GM19351 (cell line): Measurements from ENCODE around the gene SLC26A2.
"Not testable (repeated sequence)": the region's sequence is repeated elsewhere in the genome, so short reads cannot be mapped to it uniquely, and the experiment has no call there.

Source experiments
- ATAC-seq: cut with Tn5 transposase; IDR thresholded peaks from one replicate; pipeline ENCODE4 v1.9.1; 2021; ENCODE audit warnings: mild to moderate bottlenecking, moderate library complexity; ENCODE audit not compliant: unreplicated experiment

SLC26A2 gene

GRCh38 chr5:150000990-150001659 is 40.6 kb downstream of the SLC26A2 start:
- ATAC-seq: peak; percentile 1

DNA sequence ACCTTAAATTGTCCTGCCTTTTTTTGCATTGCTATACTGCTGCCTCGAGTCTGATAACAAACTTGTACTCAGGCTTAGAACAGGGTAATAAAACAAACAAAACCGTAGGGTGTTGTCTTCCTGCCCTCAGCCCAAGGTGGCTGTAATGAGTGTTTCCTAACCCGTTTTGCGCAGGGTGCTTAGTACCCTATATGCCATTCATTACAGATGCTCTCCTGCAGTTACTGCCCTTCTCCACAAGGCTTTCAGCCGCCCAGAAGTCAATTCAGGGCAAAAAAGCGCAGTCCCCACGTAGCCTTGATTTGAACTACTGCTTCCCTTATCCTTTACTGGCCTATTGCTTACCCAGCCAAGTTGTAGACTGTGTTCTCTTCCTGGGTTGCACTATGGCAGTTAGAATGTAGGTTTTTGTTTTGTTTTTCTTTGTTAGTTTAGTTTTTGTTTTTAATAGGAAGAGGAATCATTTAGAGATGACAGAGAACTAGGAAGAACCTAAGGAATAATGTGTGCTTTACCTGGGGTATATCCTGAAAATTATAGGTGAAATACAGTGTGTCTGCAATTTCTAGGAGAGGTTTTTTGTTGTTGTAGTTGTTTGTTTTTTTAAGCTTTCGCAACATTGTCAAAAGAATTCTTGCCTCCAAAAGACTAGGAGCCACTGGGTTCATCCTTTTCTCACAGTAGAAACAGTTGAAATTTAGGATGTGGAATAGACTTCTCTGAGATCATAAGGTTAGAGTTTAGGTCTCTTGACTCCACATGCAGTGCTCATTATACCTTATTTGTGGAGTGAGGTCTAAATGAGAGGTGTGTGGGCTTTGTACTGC is 41.3 kb downstream of the SLC26A2 start:
- ATAC-seq: peak; percentile 63

DNA sequence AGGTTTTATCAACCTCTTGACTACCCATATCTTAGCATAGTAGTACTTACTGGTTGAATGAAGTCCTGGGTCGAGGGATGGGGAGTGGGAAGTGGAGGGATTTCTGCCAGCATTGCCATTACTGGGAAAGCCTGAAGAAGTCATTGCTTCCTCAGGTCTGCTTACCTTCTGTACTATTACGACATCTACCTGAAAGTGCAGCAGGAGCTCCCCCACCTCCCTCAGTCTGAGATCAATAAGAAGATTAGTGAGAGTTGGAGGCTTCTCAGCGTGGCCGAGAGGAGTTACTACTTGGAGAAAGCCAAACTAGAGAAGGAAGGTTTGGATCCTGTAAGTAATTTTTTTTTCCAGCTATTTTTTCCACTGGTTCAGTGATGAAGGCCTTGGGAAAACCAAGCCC is 45.8 kb downstream of the SLC26A2 start:
- no peak for ATAC-seq

GRCh38 chr5:150007050-150007449 is 46.5 kb downstream of the SLC26A2 start:
- ATAC-seq: no peak

- no peak for ATAC-seq
These were observed 49.3 kb downstream of the SLC26A2 start for GRCh38 chr5:150009671-150010387.

DNA sequence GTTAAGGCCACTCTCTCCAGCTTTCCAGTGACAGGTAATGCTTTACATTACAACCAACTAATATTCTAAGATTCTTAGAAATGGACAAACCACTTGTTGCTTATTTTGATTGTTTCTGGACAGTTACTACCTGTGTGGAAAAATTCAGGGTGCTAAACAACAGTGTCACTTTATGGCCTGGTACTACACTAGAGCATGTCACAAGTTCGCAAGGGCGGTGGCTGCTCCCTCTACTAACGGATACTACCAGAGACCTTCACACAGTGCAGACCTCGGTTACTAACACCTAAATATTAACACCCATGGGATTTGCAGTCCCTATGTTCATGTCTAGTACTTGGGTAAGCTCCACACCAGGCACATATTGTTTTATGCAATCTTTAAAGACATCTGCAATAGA is 53.4 kb downstream of the SLC26A2 start:
- ATAC-seq: no peak

DNA sequence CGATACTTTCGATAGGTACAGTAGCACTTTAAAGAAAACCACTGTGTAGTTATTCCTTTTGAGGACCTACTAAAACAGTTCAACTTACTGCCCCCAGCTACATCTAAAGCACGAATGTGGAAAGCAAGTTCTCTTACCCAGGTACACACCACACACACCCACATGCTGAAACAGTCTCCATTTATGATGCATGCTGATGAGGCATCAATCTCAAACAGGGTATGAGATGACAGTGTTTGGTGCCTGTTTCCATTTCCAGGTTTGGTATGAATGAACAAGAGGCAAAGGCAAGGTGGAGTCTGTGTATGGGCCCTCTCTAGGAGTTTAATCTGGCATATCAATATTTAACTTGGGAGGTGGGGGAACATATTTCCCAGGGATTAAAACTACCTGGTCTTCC is 53.9 kb downstream of the SLC26A2 start:
- no peak for ATAC-seq

- no peak for ATAC-seq
These were observed 54.9 kb downstream of the SLC26A2 start for GRCh38 chr5:150015415-150015814.

- no peak for ATAC-seq
These were observed 56.0 kb downstream of the SLC26A2 start for GRCh38 chr5:150016537-150016936.

- no peak for ATAC-seq
These were observed 56.9 kb downstream of the SLC26A2 start for GRCh38 chr5:150017226-150018005.

GRCh38 chr5:150020249-150020648 is 59.7 kb downstream of the SLC26A2 start:
- ATAC-seq: no peak

- ATAC-seq: no peak
These were observed 61.1 kb downstream of the SLC26A2 start for GRCh38 chr5:150021491-150022157.

DNA sequence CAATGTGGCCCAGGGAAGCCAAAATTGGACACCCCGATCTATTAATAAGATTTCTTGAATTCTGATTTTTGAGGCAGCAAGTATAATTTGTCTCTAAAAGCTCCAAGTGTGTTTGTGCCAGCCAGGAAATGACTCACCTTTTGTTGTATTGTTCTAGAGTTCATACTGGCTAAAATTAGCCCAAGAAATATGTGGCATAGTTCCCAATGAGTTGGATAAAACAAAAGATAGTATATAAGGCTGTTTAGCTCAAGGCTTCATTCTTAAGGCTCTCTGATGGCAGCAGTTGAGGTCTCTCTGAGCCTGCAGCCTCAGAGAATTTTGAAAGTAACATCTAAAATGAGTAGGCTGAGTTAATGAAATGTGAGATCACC is 61.6 kb downstream of the SLC26A2 start:
- ATAC-seq: no peak

GRCh38 chr5:150022681-150023080 is 62.1 kb downstream of the SLC26A2 start:
- ATAC-seq: no peak

- ATAC-seq: no peak
These were observed 62.6 kb downstream of the SLC26A2 start for GRCh38 chr5:150023136-150023535.

DNA sequence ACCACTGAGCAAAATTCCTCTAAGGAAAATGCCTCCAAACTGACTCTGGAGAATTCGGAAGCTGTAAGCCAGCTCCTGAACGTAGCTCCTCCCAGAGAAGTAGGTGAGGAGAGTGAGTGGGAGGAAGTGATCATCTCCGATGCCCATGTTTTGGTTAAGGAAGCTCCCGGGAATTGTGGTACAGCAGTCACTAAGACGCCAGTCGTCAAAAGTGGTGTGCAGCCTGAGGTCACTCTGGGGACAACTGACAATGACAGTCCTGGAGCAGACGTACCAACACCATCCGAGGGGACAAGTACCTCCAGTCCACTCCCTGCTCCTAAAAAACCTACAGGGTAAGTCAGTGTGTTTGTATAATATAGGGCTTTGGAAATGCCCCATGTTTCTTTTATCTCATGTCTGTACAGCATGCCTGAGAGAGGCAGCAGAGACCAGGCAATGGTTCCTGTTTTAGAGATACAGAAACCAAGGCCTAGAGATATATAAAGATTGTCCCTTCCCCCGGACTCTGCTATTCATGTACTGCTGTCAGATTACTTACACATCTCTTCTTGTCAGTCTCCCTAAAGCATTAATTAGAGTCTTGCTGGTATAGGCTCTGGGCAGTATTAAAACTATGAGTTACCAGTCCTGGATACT is 63.9 kb downstream of the SLC26A2 start:
- no peak for ATAC-seq

DNA sequence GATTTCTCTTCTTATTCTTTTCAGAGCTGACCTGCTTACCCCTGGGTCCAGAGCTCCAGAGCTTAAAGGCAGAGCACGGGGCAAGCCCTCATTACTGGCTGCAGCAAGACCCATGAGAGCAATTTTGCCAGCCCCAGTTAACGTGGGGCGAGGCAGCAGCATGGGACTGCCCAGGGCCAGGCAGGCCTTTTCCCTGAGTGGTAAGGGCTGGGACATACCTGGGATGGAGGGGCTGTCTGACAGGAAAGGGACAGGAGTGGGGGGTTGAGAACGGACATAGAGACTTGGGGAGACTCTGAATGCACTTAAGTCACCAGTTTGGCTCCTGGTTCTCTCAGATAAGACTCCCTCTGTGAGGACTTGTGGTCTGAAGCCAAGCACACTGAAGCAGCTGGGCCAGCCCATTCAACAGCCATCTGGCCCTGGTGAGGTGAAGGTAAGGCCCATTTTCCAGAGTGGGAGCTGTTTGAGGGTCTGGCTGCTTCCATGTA is 66.2 kb downstream of the SLC26A2 start:
- no peak for ATAC-seq

DNA sequence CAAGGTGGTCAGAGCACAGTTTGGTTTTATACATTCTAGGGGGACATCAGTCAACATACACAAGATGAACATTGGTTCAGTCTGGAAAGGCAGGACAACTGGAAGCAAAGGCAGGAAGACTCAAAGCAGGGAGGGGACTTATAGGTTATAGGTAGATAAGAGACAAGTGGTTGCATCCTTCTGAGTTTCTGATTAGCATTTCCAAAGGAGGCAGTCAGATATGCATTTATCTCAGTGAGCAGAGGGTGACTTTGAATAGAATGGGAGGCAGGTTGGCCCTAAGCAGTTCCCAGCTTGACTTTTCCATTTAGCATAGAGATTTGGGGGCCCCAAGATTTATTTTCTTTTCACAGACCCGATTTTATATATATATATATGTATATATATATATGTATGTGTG is 67.5 kb downstream of the SLC26A2 start:
- not testable (repeated sequence) for ATAC-seq

DNA sequence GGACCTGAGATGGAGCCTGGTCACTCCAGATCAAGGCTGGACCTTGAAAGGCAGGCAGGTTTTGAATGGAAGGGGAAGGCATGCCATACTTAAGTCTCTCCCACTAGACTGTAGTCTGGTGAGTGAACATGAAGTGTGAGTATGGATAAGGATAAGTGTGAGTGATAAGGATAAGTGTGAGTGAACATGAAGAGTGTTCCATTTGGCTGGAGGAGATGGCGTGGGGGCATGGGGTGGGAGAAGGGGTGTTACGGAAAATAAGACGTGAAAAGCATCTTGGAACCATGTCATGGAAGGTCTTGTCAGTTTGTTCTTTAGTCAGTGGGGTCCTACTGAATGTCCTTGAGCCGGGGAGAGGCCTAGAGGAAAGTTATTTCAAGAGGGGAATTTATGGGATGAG is 72.8 kb downstream of the SLC26A2 start:
- ATAC-seq: no peak

GRCh38 chr5:150034662-150035061 is 74.1 kb downstream of the SLC26A2 start:
- ATAC-seq: no peak
